GM12878 (cell line): ENCODE results near the gene WWC2.

Experiments
- CTCF ChIP-seq, 3 experiments: IDR thresholded peaks in 2 of 3; conservative IDR thresholded peaks in 1 of 3; 2 replicates each; pipeline ENCODE4 v1.5.1; 2011; ENCODE audit warnings: low read depth in 3 of 3, low read length in 3 of 3, mild to moderate bottlenecking in 3 of 3, control low read depth in 2 of 3, moderate library complexity in 2 of 3, inconsistent platforms in 1 of 3, mixed read lengths in 1 of 3; ENCODE audit not compliant: control insufficient read depth in 2 of 3, insufficient read depth in 1 of 3; ENCODE audit errors: extremely low read depth in 1 of 3
- ESRRA ChIP-seq: IDR thresholded peaks from 2 replicates; pipeline ENCODE4 v1.6.1; 2012; ENCODE audit warnings: mild to moderate bottlenecking, low read length, improper control_type of control experiment
- JUNB ChIP-seq: IDR thresholded peaks from 2 replicates; pipeline ENCODE4 v1.6.1; 2016; ENCODE audit warnings: antibody characterized with exemption, mild to moderate bottlenecking
- POLR2A ChIP-seq: IDR thresholded peaks from 2 replicates; pipeline ENCODE4 v1.6.1; 2011; ENCODE audit warnings: low read depth, mild to moderate bottlenecking, low read length
- ZBTB33 ChIP-seq: fragments of 450-650 bp; IDR thresholded peaks from 2 replicates; pipeline ENCODE4 v1.6.1; 2017; ENCODE audit warnings: mild to moderate bottlenecking

- no peak for TF ChIP-seq ZBTB33
- TF ChIP-seq POLR2A: no peak
- TF ChIP-seq ESRRA: no peak
- TF ChIP-seq CTCF (IDR thresholded peaks at IDR 0.05 in 2 of 3, conservative IDR thresholded peaks at IDR 0.05 in 1 of 3; ENCODE audit: control insufficient read depth in 2 of 3, extremely low read depth in 1 of 3, insufficient read depth in 1 of 3, low read depth in 3 of 3, low read length in 3 of 3): no peak
- TF ChIP-seq JUNB: no peak
These were observed 163.7 kb downstream of the WWC2 start for GRCh38 chr4:183262776-183263100.
